ENCODE results near the gene CASZ1.

GRCh38 chr1:10685808-10686403, 110.5 kb downstream of the CASZ1 start:
- TF ChIP-seq CTCF (conservative IDR thresholded peaks at IDR 0.05) (no peak), EZH2 (IDR thresholded peaks at IDR 0.05; ENCODE audit: low read depth) (no peak)

Measured in PC-9 (cell line).